GM21723 (cell line): Measurements from ENCODE around the gene GRM7.

Experiments
- ATAC-seq: cut with Tn5 transposase; IDR thresholded peaks from one replicate; pipeline ENCODE4 v1.9.1; 2021; ENCODE audit warnings: mild to moderate bottlenecking, moderate library complexity; ENCODE audit not compliant: unreplicated experiment

The GRM7 gene

DNA sequence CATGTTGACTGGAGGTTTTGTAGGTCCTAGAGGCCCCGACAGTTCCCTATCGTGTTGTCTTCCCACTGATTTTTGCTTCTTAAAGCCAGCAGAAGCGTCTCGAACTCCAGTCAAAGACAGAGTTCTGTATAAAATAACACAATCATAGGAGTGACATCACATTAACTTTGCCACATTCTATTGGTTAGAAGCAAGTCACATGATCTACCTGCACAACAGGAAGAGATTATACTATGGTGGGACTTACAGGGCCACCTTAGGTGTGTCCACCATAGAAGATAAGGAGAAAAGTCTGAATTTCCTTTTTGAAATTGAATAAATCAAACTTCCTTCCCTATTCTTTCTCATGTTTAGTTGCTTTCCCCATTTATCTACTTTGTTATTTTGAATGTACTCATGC, 365.5 kb downstream of the GRM7 start:
- no peak for ATAC-seq

DNA sequence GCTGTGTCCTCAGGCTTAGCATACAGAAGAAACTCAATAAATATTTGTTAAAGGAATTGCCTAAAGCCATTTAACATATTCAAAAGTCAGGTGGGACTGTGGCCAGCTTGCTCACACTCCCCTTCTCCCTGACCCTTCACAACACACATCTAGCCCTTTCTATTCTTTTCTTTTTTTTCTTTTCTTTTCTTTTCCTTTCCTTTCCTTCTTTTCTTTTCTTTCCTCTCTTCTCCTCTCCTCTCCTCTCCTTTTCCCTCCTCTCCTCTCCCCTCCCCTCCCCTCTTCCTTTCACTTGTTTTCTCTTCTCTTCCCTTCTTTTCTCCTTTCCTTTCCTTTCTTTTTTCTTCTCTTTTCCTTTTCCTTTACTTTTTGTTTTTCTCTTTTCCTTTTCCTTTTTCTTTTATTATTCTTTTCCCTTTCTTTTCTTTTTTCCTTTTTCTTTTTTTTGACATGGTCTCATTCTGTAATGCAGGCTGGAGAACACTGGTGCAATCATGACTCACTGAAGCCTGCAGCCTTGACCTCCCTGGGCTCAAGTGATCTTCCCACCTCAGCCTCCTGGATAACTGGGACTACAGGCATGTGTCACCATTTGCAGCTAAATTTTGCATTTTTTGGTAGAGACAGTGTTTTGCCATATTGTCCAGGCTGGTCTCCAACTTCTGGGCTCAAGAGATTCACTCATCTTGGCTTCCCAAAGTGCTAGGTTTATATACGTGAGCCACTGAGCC, 377.8 kb downstream of the GRM7 start:
- ATAC-seq = no peak

DNA sequence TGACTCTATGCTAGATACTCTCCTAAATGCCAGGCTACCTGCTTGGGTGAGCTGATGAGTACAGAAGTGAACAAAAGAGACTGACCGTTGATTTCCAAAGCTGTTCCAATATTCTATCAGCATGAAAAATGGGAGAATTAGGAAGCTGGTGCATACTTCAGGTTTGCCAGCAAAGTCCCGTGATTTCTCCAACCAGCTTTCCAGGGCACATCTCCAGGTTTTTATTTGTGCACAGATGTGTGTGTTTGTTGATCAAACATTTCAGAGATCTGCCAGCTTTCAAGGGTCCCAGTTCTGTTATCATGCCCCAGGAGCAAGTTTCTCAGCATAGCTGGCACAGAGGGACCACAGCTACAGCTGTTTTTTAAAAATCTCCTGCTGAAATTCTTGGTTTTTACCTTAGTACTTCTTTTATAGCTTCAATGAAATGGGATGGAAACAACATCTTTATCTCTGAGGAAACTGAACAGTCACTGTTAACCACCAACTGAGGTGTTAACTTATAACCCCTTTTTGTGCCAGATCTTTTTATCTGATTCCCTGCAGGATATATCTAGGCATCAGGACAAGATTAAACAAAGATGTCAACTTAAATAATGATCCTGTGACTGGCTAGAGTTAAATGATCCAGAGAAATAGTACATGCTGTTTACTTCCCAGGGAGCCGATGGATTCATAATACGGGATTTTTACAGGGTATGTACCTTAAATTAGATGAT, 380.8 kb downstream of the GRM7 start:
- ATAC-seq = no peak

DNA sequence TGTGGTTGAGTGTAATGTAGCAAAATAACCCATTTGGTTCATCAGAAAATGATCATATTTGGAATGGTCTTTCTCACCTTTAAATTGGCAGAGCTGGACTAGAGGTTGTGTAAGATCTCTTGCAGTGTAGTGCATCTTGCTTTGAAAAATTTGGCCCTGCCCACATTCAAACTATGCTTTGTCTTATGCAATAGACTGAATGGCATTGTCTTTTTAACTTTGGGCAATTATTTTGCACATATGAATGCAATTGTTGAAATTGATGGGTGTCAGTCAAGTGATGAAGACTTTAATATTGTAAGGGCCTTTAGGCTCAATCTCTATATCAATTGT, 381.4 kb downstream of the GRM7 start:
- ATAC-seq = no peak

DNA sequence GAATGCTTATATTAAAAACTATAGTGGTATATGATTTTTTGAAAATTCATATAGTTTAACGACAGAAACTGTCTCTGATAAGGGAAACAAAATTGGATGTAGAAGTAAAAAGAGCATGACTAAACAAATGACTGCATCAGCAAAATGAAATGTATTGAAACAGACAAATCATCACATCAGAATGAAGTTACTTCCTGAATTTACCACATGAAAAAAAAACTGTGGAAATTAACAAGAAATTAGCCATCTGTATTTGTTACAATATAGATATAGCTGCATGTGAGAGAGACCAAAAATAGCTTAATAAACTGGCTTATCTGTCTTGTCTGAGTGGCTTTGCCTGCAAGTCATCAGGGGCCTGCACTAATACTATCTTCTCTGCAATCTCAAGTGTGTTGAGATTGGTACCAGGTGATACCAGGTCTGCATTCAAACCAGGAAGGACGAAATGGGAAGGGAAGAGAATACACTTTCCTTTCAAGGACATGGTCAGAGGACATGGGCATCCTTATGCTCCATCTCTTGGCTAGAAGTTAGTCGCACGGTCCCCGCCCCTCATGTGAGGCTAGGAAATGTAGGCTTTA, 388.7 kb downstream of the GRM7 start:
- no peak for ATAC-seq

DNA sequence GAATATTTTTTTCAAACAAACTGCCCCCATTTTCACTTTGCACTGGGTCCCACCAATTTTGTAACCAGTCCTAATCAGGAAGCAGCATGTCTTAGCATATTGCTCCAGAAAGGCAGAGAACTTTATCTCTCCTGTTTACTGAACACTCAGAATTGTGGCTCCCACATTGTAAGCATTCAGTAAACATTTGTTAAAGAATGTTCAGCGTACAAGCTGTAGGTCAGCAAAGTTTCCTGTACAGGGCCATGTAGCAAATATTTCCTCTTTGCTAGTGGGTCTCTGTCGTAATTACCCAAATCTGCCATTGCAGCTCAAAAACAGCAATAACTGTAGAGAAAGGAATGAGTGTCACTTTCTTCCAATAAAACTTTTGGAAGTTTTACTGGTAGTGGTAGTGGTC, 393.3 kb downstream of the GRM7 start:
- no peak for ATAC-seq

DNA sequence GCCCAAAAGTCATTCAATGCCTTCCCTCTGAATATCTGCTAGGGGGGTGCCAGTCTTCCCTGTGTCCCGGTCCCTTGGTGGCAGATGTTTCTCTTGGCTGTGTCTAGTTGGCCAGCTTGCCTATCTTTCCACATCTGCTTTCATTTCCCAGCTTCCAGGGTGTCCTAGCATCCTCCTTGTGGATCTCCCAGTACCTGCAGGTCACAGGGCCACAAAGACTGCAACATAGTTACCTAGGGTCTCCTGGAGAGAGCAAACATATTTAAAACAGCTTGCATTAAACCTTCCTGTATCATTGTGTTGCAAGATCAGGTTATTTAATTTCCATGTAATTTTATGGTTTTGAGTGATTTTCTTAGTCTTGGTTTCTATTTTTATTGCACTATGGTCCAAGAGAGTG, 400.1 kb downstream of the GRM7 start:
- ATAC-seq = no peak

DNA sequence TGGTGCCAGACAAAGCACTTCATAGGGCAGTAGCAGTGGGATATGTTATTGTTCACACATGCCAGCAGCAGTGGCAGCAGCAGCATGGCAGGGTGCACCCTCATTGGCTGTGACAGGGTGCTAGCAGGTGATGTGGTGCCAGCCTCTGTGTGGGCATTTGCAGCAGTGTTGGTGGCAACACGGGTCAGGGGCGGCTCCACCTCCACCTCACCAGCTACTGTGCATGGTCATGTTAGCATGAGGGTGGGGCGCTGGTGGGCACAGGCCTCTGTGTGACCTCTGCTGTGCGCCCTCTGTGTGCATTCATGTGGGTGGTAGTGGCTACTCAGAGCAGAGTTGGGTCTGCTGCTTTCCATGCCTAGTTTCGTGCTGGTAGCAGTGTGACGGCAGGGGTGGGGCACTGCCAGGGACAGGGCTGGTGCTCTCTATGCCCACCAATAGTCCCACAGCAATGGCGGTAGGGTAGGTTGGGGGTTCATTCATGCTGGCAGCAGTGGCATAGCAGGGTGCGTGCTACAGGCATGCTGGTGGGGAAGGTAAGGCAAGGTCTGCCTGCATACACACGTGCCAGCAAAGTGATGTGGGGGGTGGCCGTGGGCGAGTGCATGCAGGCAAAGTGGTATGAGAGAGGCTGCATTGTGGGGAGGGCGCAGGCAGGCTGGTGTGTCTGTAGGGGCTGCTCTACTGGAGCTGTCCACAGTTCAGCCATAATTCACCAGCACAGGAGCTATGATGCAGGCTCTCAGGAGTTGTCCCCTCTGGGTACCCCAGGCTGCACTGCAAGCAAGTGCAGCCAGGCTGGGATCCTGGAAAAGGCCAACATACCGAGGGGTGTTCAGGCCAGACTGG, 402.7 kb downstream of the GRM7 start:
- no peak for ATAC-seq

DNA sequence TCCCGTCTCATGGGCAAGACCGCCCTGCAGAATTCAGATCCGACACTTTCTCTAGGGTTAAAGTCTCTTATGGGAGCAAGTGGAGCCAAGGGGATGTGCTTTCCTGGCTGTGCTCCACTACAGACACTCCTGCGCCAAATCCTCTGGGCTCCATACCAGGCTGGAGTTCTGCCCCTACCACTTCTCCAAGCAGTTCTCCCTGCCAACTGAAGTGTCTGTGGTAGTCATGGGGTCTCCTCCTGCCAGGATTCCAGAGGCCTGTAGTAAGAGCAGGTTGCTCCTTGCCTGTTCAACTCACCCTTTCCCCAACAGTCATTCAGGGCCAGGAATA, 403.2 kb downstream of the GRM7 start:
- no peak for ATAC-seq

DNA sequence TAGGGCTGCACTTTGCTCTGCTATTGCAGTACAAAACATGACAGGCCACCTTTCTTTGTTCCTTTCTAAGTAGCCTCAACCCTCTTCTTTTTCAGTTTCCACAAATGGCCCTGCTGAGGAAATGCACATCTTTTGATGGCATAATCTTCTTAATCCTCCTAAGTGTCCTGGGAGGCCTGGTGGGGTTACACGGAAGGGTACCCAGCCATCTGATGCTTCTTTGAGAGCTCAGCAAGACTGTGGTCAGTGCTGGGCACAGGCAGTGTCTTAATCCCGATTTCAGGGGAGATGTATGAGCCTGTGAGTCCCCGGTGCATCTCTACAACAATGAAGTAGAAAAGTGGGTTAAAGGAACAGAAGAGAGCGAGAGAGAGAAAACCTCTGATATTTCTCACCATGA, 404.8 kb downstream of the GRM7 start:
- no peak for ATAC-seq

DNA sequence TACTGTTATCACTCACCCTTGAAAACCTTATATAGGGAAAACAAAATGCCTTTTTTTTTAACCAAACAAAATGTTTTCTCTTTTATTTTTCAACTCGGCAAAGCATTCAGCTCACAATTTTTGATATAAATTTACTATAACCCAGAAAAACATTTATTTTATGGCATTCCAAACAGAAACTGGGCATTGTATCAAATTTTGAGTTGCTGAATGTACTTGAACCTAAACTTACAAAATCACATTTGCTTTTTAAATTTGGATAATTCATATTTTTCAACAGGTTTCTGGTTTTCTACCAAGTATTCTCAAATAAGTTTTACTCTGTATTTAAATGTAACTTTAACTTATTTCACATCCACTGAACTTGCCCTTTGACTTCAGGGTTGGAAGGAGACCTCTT, 405.6 kb downstream of the GRM7 start:
- no peak for ATAC-seq

DNA sequence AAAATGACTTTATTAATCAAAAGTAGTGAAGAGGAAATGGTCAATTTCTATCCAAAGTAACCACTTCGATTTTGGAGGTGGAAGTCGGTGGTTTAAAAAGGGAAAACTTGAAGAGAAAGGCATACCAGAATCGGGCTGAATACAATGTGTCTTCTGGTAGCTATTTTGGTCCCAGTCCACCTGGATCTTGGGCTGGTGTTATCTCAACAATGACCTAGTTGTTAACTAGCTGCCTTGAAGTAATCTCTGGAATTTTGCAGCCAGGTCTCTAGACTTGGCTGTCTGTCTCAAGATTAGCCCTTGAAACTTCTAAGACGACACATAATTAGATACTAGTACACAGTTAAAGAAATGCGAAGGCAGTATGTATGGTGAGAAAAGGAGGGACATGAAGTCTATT, 409.8 kb downstream of the GRM7 start:
- ATAC-seq = no peak

DNA sequence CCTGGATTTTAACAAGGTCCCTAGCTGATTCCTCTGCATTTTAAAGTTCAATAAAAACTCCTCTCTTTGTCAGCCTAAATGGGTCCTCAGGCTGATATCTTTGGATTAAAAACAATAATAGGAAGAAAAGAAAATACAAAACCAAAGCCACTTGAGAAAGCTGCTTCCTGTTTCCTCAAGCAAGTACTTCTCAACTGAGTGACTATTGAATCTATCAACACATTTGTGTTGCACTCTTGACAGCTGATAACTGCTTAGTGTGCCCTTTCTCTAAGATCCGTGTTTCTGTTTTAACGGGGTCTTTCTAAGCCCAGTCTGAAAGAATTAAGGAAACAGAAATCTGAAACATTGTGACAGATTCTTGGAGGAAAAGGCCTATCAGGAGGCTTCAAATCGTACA, 410.7 kb downstream of the GRM7 start:
- ATAC-seq = no peak

DNA sequence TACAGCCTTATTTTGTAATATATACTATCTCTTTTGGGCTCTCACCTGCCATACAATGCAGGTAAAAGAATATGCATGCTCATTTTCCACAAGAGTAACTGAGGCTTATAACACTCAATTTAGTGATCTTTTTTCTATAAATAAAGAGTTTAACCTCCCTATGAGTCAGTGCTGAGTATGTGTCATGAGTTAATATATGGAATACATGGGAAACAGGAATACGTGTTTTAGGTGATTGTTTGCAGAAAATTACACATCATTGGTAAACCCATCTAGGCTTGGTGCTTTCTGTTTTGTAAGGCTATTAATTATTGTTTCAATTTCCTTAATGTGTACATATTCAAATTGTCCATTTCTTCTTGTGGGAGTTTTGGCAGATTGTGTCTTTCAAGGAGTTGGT, 411.3 kb downstream of the GRM7 start:
- ATAC-seq = no peak

DNA sequence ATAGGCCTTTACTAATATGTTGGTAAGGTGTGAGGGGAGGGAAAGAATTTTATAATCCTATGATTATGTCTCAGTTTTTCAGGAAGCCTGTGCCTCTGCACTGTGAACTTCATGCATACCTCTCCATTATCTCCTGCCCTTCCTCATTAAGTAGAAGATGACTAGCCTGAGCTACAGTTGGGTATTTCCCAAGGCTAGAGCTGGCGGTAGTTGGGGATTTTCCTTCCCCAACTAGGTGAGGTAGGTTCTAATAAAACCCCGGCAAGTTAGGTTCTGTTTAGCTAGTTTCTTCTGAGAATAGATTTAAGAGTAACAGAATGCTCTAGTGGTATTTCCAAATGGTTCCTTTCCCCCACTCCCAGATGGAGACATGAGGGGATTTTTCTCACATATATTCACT, 414.5 kb downstream of the GRM7 start:
- no peak for ATAC-seq

DNA sequence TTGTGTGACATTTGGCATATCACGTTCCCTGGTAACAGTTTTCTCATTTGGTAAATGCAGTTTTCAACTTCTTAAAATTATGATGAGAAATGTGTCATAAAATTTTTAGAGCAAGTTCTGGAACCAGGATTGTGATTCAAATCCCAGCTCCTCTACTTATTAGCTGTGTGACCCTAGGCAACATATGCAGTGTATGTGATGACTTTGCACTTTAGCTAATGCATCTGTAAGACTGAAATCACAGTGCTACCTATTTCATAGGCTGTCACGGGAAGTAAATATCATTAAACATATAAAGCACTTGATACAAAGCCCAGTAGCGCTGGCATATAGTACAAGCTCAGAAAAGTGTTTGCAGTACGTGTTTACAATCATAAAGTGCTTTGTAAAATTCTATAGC, 419.4 kb downstream of the GRM7 start:
- ATAC-seq = no peak

DNA sequence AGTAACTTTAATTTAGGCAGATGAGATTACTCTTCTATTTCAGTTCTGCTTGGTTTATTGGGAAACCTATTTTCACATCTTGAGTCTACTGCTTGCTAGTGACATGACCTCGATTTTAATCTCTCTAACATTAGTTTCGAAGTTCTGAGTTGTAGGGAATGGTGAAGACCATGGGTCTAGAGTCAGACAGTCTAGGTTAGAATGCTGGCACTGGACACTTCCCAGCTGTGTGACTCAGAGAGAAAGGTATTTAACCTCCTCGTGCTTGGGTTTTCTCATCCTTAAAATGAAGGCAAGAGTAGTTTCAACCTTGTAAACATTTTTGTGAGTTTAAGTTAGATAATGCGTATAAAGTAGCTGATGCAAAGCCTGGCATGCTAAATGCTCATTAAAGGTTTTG, 422.1 kb downstream of the GRM7 start:
- no peak for ATAC-seq

DNA sequence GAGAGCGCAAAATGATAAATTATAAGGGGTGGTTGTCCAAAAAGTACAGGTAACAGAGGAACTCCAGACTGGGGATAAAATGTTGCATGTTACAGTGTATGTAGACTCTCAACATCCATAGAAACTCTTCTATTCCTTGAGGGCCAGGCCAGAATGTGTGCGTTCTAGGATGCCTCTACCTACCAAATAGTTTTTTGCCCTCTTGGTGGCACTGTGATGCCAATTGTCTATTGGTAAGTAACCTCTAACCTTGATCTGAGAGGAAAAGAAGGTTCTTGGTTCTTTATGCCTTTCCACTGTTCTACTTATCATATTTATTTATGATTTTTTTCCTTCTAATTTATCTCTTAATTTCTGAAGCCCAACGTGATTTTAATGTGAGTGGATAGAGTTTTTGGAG, 424.6 kb downstream of the GRM7 start:
- ATAC-seq = no peak

DNA sequence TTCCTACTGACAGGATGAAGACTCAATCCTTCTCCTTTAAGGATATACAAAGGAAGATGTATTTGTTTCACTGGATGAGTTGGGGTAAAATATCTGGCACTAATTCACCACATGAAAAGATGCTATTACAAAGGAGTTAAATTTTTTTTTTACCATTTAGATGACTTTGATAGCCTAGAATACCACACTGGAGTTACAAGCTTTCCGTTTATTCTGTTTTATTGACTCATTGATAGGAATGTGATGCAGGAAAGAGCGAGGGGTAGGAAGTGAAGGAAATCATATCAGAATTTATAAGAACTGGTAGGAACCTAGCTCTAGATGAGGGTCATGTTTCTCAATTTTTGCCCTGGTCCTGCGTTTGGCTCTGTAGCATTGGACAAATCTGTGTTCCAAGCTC, 427.2 kb downstream of the GRM7 start:
- no peak for ATAC-seq

DNA sequence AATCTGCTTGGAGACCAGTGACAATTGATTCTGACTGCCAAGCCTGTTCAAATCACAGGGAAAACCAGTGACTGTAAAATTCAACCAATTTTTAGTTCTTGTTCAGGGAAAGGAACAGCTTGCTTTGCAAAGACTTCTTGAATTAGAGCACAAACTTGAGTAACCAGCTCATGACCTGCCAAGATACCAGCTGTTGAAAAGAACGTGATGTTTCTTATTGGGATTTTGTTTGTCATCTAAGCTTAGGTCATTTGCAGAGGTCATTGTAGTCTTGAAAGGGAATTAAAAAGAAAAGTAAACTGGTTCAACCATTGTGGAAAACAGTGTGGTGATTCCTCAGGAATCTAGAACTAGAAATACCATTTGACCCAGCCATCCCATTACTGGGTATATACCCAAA, 428.2 kb downstream of the GRM7 start:
- no peak for ATAC-seq

DNA sequence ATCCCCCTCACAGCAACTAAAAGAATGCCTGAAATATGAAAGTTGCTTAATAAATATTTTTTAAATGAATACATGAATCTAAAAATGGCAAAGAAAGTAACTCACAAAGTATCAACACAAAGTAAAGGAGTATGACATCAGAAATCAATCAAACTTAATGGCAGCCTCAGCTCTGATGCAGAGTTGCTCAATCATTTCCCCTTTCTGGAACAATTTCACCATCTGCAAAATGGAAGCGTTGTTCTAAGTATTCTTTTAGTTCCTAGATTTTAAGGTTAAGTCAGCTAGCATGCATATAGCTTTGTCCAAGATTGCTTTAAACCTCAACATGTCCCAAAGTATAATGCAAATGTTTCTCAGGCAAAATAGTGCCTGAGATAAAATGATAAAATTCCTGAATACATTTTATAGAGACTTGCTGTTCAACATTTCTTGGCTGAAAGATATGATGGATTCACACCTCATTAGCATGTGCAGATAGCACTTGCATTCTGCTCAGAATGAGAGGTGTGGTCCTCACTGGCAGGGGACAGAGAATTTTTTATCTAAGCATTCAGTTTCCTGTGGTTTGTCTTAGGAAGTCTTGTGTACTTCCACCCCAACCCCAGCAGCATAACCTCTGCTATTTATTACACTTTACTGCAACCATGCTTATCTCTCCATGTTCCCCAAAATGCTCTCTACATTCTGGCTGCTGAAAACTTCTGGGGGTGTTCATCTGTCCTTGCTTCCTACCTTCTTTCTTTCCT, 429.3 kb downstream of the GRM7 start:
- no peak for ATAC-seq
